OCI-LY7 (cell line): Measurements from ENCODE around the gene MEAF6. TPM values are rescaled to one million over a fixed set of nuclear protein-coding genes. Genes with fewer than 3 reads are reported as not detected.

Experiments
- BruUV-seq: library from RNA; stranded (reverse); fragments of 400-500 nt; replicated peaks from 2 replicates; lab custom pipeline; 2021; lab: Mats Ljungman, UMichigan
- CTCF ChIA-PET: fragments of 300-600 bp; sonication (Branson Sonifier 250); formaldehyde crosslinking; loops from one replicate; lab custom pipeline; 2022; ENCODE audit warnings: antibody characterized with exemption; ENCODE audit not compliant: unreplicated experiment; lab: Charles Lee
- POLR2A ChIA-PET: fragments of 300-600 bp; sonication (Branson Sonifier 250); formaldehyde crosslinking; loops from one replicate; lab custom pipeline; 2022; ENCODE audit warnings: antibody characterized with exemption; lab: Charles Lee
- DNase-seq: peaks from one replicate; pipeline ENCODE4 v3.0.0-alpha.2; 2015; ENCODE audit warnings: low spot score
- H2AFZ ChIP-seq: fragments of 200-600 bp; sonication (generic), shearing (Covaris generic); 2 replicates; pipeline ENCODE4 v1.6.1; 2014; ENCODE audit warnings: mild to moderate bottlenecking, antibody characterized with exemption, low read length, moderate library complexity
- H3K27ac ChIP-seq: fragments of 200-600 bp; sonication (generic); 2 replicates; pipeline ENCODE4 v1.5.1; 2014; ENCODE audit warnings: mixed run types, low read depth, mild to moderate bottlenecking, moderate library complexity, low read length, inconsistent platforms; ENCODE audit not compliant: poor library complexity, severe bottlenecking
- H3K36me3 ChIP-seq: fragments of 200-600 bp; sonication (generic); 2 replicates; pipeline ENCODE4 v1.6.1; 2014; ENCODE audit warnings: mild to moderate bottlenecking, antibody characterized with exemption, low read length, moderate library complexity, mixed read lengths; ENCODE audit not compliant: insufficient read depth
- H3K4me1 ChIP-seq: fragments of 200-600 bp; sonication (generic); 2 replicates; pipeline ENCODE4 v1.5.1; 2014; ENCODE audit warnings: mild to moderate bottlenecking, low read length; ENCODE audit not compliant: insufficient read depth, poor library complexity, severe bottlenecking
- H3K4me2 ChIP-seq: fragments of 200-600 bp; sonication (generic); 2 replicates; pipeline ENCODE4 v1.6.1; 2014; ENCODE audit warnings: mild to moderate bottlenecking, low read length
- H3K4me3 ChIP-seq: fragments of 200-600 bp; sonication (generic); 2 replicates; pipeline ENCODE4 v1.5.1; 2014; ENCODE audit warnings: mild to moderate bottlenecking, low read depth, low read length; ENCODE audit not compliant: poor library complexity, severe bottlenecking
- H3K79me2 ChIP-seq: fragments of 200-600 bp; sonication (generic); 2 replicates; pipeline ENCODE4 v1.6.1; 2016; ENCODE audit warnings: low read depth, mild to moderate bottlenecking, low read length, moderate library complexity, mixed read lengths; ENCODE audit not compliant: insufficient read depth
- H3K9me2 ChIP-seq: fragments of 200-600 bp; sonication (generic); 2 replicates; pipeline ENCODE4 v1.6.1; 2016; ENCODE audit warnings: mild to moderate bottlenecking, low read length, mixed read lengths; ENCODE audit not compliant: insufficient read depth
- H3K9me3 ChIP-seq: fragments of 200-600 bp; sonication (generic); 2 replicates; pipeline ENCODE4 v1.6.1; 2014; ENCODE audit warnings: mild to moderate bottlenecking, mixed run types, low read length, mixed read lengths
- H4K20me1 ChIP-seq: fragments of 200-600 bp; sonication (generic); 2 replicates; pipeline ENCODE4 v1.6.1; 2014; ENCODE audit warnings: mild to moderate bottlenecking, antibody characterized with exemption, low read length, moderate library complexity, mixed read lengths; ENCODE audit not compliant: insufficient read depth
- CTCF ChIP-seq: fragments of 200-600 bp; sonication (generic); conservative IDR thresholded peaks from 2 replicates; pipeline ENCODE4 v1.5.1; 2014; ENCODE audit warnings: mild to moderate bottlenecking, antibody characterized with exemption, low read length, moderate library complexity, mixed read lengths
- EZH2phosphoT487 ChIP-seq: fragments of 200-600 bp; sonication (generic); IDR thresholded peaks from 2 replicates; pipeline ENCODE4 v1.6.1; 2018; ENCODE audit warnings: low read depth, borderline replicate concordance, mild to moderate bottlenecking, mixed run types, antibody characterized with exemption, low read length, moderate library complexity, mixed read lengths
- intact Hi-C: fragments of 100-400 bp; cut with micrococcal nuclease; formaldehyde crosslinking; loops from one replicate; pipeline ENCODE4 v1.10.0; 2022; ENCODE audit not compliant: unreplicated experiment
- total RNA-seq, 2 experiments: library from RNA; depleted of rRNA in 1 of 2; stranded (reverse); fragments of >200 nt in 1 of 2; shearing (Covaris generic) in 1 of 2; gene quantifications; 2 replicates each; pipeline ENCODE4 v1.2.3, GENCODE V29; 2014 to 2022

The MEAF6 gene
- total RNA-seq, 2 experiments from 2014 or later, result 69.8 to 74.3 TPM

GRCh38 chr1:37484325-37485051, 30.1 kb downstream of the MEAF6 start:
- Histone ChIP-seq H4K20me1 (no peaks in the 10 kb centered on the region), H3K4me3 (no peak overlapping the region), H3K27ac (no peak overlapping the region), H3K4me1 (peaks cover 21% of the 10 kb centered on the region), H3K9me2 (no peaks in the 10 kb centered on the region), H2AFZ (no peak overlapping the region), H3K4me2 (no peak overlapping the region), H3K79me2 (peaks cover 5% of the 10 kb centered on the region; the same call in 1 of the 2 replicates), H3K9me3 (no peaks in the 10 kb centered on the region), H3K36me3 (peaks cover 64% of the 10 kb centered on the region)
- intact Hi-C loops, result no loop called here
- DNase-seq, result no peak
- TF ChIP-seq EZH2phosphoT487 (no peak), CTCF (no peak)
- CTCF ChIA-PET, result interaction anchor here (0.6 kb wide), 1 partner anchor 112 kb away, joined by 4 read pairs; the partner anchor contains the start of gene GNL2
- BruUV-seq, result no TSS peak
- POLR2A ChIA-PET, result interaction anchor here (0.5 to 1.8 kb wide), 3 partner anchors 10 to 205 kb away, joined by 3 to 4 read pairs (median 4); partner anchors contain the start of gene ZC3H12A

GRCh38 chr1:37483785-37484184, 30.8 kb downstream of the MEAF6 start:
- intact Hi-C loops, result no loop called here
- H3K4me3 ChIP-seq, result no peak overlapping the region
- H3K9me3 ChIP-seq, result no peaks in the 10 kb centered on the region
- H3K4me2 ChIP-seq, result no peak overlapping the region
- POLR2A ChIA-PET, result interaction anchor here (0.5 kb wide), 1 partner anchor 205 kb away, joined by 4 read pairs; no protein-coding TSS in a partner anchor
- H3K36me3 ChIP-seq, result peaks cover 67% of the 10 kb centered on the region
- peaks cover 12% of the 10 kb centered on the region; the same call in 1 of the 2 replicates for H3K79me2 ChIP-seq
- CTCF ChIA-PET, result no interaction called here
- no peak overlapping the region for H2AFZ ChIP-seq
- H4K20me1 ChIP-seq, result no peaks in the 10 kb centered on the region
- H3K27ac ChIP-seq, result no peak overlapping the region
- peaks cover 28% of the 10 kb centered on the region for H3K4me1 ChIP-seq
- BruUV-seq, result no TSS peak
- no peaks in the 10 kb centered on the region for H3K9me2 ChIP-seq
- DNase-seq, result no peak
- no peak for TF ChIP-seq EZH2phosphoT487
- no peak for TF ChIP-seq CTCF
